ENCODE data around the gene MAGIX. TPM values are rescaled to one million over a fixed set of nuclear protein-coding genes. Genes with fewer than 3 reads are reported as not detected.

Gene MAGIX
- total RNA-seq, 1 experiment from 2014 or later: 1.9 TPM

DNA sequence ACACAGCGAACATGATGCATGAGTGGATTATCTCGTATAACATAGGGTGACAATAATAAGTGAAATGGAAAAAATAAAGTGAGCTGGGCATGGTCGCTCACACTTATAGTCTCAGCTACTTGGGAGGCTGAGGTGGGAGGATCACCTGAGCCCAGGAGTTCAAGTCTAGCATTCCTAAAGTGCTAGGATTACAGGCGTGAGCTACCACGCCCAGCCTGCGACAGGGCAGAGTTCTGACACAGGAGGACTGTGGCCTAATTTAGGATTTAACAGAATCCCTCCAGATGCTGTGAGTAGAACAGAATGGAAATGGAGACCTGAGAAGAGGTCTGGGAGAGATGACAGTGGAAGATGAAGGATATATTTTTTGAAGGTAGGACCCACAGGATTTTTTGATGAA, 27.0 kb downstream of the MAGIX start:
- Histone ChIP-seq H4K5ac (ENCODE audit: insufficient read length, low read depth, low read length) (no peak overlapping the region), H2AK5ac (ENCODE audit: insufficient read length, low read length) (no peak overlapping the region), H3K27me3 (ENCODE audit: insufficient read depth, low read length) (no peaks in the 10 kb centered on the region), H2BK15ac (ENCODE audit: low read depth, low read length) (no peak overlapping the region), H3K9me3 (ENCODE audit: control insufficient read depth, low read depth, low read length) (peaks cover 11% of the 10 kb centered on the region), H3K4me1 (ENCODE audit: insufficient read depth, low read length) (no peaks in the 10 kb centered on the region), H3K9ac (ENCODE audit: extremely low read depth, insufficient read length, low read length) (no peak overlapping the region), H3K14ac (ENCODE audit: insufficient read depth, low read length) (no peak overlapping the region), H3K56ac (ENCODE audit: insufficient read length, low read depth, low read length) (no peak overlapping the region), H3K18ac (ENCODE audit: insufficient read length, low read depth, low read length) (no peak overlapping the region), H2BK20ac (ENCODE audit: low read depth, low read length, poor library complexity, severe bottlenecking) (no peak overlapping the region), H2BK120ac (ENCODE audit: low read depth, low read length, poor library complexity, severe bottlenecking) (no peak overlapping the region), H3K27ac (ENCODE audit: insufficient read length, low read depth, low read length) (no peak overlapping the region), H3K23ac (ENCODE audit: insufficient read length, low read depth, low read length) (no peak overlapping the region), H3K79me2 (ENCODE audit: insufficient read depth, low read length) (no peaks in the 10 kb centered on the region), H3K23me2 (ENCODE audit: insufficient read length, low read depth, low read length, poor library complexity, severe bottlenecking) (peaks cover 15% of the 10 kb centered on the region), H2BK5ac (ENCODE audit: insufficient read length, low read length) (no peak overlapping the region), H3K4ac (ENCODE audit: low read depth, low read length) (no peak overlapping the region), H4K20me1 (ENCODE audit: control insufficient read depth, insufficient read depth, insufficient read length) (no peaks in the 10 kb centered on the region), H3K79me1 (ENCODE audit: insufficient read depth, low read depth, low read length, poor library complexity, severe bottlenecking) (no peaks in the 10 kb centered on the region), H2AFZ (ENCODE audit: low read length) (no peak overlapping the region), H4K8ac (replicated peaks; ENCODE audit: insufficient read length, low read depth, low read length) (no peak overlapping the region), H2BK12ac (ENCODE audit: insufficient read length, low read depth, low read length) (no peak overlapping the region), H4K91ac (ENCODE audit: insufficient read length, low read depth, low read length) (no peak overlapping the region), H3T11ph (ENCODE audit: low read length) (no peak overlapping the region), H3K4me2 (ENCODE audit: insufficient read depth, insufficient read length, low read length) (no peak overlapping the region)
- TF ChIP-seq, protein P1, sequence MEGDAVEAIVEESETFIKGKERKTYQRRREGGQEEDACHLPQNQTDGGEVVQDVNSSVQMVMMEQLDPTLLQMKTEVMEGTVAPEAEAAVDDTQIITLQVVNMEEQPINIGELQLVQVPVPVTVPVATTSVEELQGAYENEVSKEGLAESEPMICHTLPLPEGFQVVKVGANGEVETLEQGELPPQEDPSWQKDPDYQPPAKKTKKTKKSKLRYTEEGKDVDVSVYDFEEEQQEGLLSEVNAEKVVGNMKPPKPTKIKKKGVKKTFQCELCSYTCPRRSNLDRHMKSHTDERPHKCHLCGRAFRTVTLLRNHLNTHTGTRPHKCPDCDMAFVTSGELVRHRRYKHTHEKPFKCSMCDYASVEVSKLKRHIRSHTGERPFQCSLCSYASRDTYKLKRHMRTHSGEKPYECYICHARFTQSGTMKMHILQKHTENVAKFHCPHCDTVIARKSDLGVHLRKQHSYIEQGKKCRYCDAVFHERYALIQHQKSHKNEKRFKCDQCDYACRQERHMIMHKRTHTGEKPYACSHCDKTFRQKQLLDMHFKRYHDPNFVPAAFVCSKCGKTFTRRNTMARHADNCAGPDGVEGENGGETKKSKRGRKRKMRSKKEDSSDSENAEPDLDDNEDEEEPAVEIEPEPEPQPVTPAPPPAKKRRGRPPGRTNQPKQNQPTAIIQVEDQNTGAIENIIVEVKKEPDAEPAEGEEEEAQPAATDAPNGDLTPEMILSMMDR (conservative IDR thresholded peaks at IDR 0.05): no peak
- H3K4me3 Mint-ChIP-seq: peak overlapping the region; percentile 44 to 60; a peak in 4 of 5 replicates
- no peak overlapping the region for H3K27ac Mint-ChIP-seq
- no peak for DNase-seq
- WGBS (ENCODE audit: extremely low coverage, insufficient read length, low lambda C conversion rate): no CpG with 5 or more reads among the region's 6 CpGs
- peaks cover 12 to 31% of the 10 kb centered on the region in 2 experiments for H3K4me1 Mint-ChIP-seq
- H3K9me3 Mint-ChIP-seq: peaks cover 67 to 74% of the 10 kb centered on the region in 2 experiments
- peaks cover 2% of the 10 kb centered on the region; the same call in 1 of the 2 replicates for H3K27me3 Mint-ChIP-seq (ENCODE audit: low read depth)
- peaks cover 8 to 12% (median 10%) of the 10 kb centered on the region in 3 experiments; a peak in 6 of 7 replicates for H3K36me3 Mint-ChIP-seq (ENCODE audit: insufficient read depth in 1 of 3, low read depth in 3 of 3)

Data from H9 (cell line).